Mesenchymal stem cell (in vitro differentiated cells and primary cell): ENCODE results near the gene FAAH. TPM values are rescaled to one million over a fixed set of nuclear protein-coding genes. Genes with fewer than 3 reads are reported as not detected.

Experiments
- DNase-seq: peaks from one replicate; pipeline ENCODE4 v3.0.0-alpha.2; 2013
- H2AFZ ChIP-seq: one replicate; pipeline ENCODE4 v1.6.1; 2013; ENCODE audit warnings: low read depth, mild to moderate bottlenecking, control low read depth, inconsistent platforms, low read length, moderate library complexity
- H2AK5ac ChIP-seq: 2 replicates; pipeline ENCODE4 v1.6.1; 2013; ENCODE audit warnings: low read length, moderate library complexity, mild to moderate bottlenecking, inconsistent platforms; ENCODE audit not compliant: severe bottlenecking
- H2BK120ac ChIP-seq: one replicate; pipeline ENCODE4 v1.6.1; 2013; ENCODE audit warnings: low read depth, mild to moderate bottlenecking, inconsistent platforms, low read length, moderate library complexity
- H2BK12ac ChIP-seq, 2 experiments: one replicate each; pipeline ENCODE4 v1.6.1; 2013; ENCODE audit warnings: inconsistent platforms in 2 of 2, low read length in 2 of 2, mild to moderate bottlenecking in 2 of 2, moderate library complexity in 2 of 2, control low read depth in 1 of 2
- H2BK15ac ChIP-seq: one replicate; pipeline ENCODE4 v1.6.1; 2013; ENCODE audit warnings: mild to moderate bottlenecking, low read depth, inconsistent platforms; ENCODE audit not compliant: poor library complexity, severe bottlenecking
- H2BK5ac ChIP-seq: 2 replicates; pipeline ENCODE4 v1.6.1; 2013; ENCODE audit warnings: low read depth, mild to moderate bottlenecking, low read length, control low read depth, inconsistent platforms; ENCODE audit not compliant: poor library complexity, severe bottlenecking
- H3K14ac ChIP-seq, 2 experiments: one replicate each; pipeline ENCODE4 v1.6.1; 2013; ENCODE audit warnings: inconsistent platforms in 2 of 2, low read length in 2 of 2, control low read depth in 1 of 2, mild to moderate bottlenecking in 1 of 2, moderate library complexity in 1 of 2
- H3K18ac ChIP-seq, 2 experiments: one replicate each; pipeline ENCODE4 v1.6.1; 2013; ENCODE audit warnings: inconsistent platforms in 2 of 2, low read length in 2 of 2, control low read depth in 1 of 2, low read depth in 1 of 2, mild to moderate bottlenecking in 1 of 2
- H3K23ac ChIP-seq, 2 experiments: one replicate each; pipeline ENCODE4 v1.6.1; 2013; ENCODE audit warnings: inconsistent platforms in 2 of 2, low read length in 2 of 2, mild to moderate bottlenecking in 2 of 2, moderate library complexity in 2 of 2, control low read depth in 1 of 2
- H3K27ac ChIP-seq: 2 replicates; pipeline ENCODE4 v1.5.1; 2013; ENCODE audit warnings: mild to moderate bottlenecking, moderate library complexity, low read length, control low read depth, inconsistent platforms; ENCODE audit not compliant: poor library complexity, severe bottlenecking
- H3K27me3 ChIP-seq, 2 experiments: 2 replicates each; pipeline versions ENCODE4 v1.6.1 to v1.7.0; 2013; ENCODE audit warnings: low read length in 2 of 2, mild to moderate bottlenecking in 2 of 2, moderate library complexity in 2 of 2, control low read depth in 1 of 2, inconsistent platforms in 1 of 2; ENCODE audit not compliant: control insufficient read depth in 1 of 2, insufficient read depth in 1 of 2
- H3K36me3 ChIP-seq, 2 experiments: 2 replicates each; pipeline versions ENCODE4 v1.6.1 to v1.7.0; 2013; ENCODE audit warnings: low read length in 2 of 2, control low read depth in 1 of 2, inconsistent platforms in 1 of 2, low read depth in 1 of 2, mild to moderate bottlenecking in 1 of 2; ENCODE audit not compliant: insufficient read depth in 2 of 2, control insufficient read depth in 1 of 2
- H3K4ac ChIP-seq, 2 experiments: one replicate each; pipeline ENCODE4 v1.6.1; 2013; ENCODE audit warnings: inconsistent platforms in 2 of 2, low read length in 2 of 2, mild to moderate bottlenecking in 2 of 2, moderate library complexity in 2 of 2, control low read depth in 1 of 2, low read depth in 1 of 2
- H3K4me1 ChIP-seq: 2 replicates; pipeline ENCODE4 v1.6.1; 2013; ENCODE audit warnings: low read depth, low read length, control low read depth; ENCODE audit not compliant: control insufficient read depth, insufficient read depth
- H3K4me2 ChIP-seq: 2 replicates; pipeline ENCODE4 v1.6.1; 2013; ENCODE audit warnings: low read length, mild to moderate bottlenecking, inconsistent platforms; ENCODE audit not compliant: poor library complexity, severe bottlenecking
- H3K4me3 ChIP-seq, 2 experiments: 2 replicates each; pipeline versions ENCODE4 v1.5.1 to v1.7.0; 2013; ENCODE audit warnings: low read length in 2 of 2, mild to moderate bottlenecking in 2 of 2, control low read depth in 1 of 2, low read depth in 1 of 2; ENCODE audit not compliant: insufficient read depth in 1 of 2
- H3K79me1 ChIP-seq: replicated peaks from 2 replicates; pipeline ENCODE4 v1.6.1; 2013; ENCODE audit warnings: mild to moderate bottlenecking, control low read depth, low read length, inconsistent platforms; ENCODE audit not compliant: poor library complexity, severe bottlenecking
- H3K9ac ChIP-seq: 2 replicates; pipeline ENCODE4 v1.7.0; 2013; ENCODE audit warnings: mild to moderate bottlenecking, low read length, moderate library complexity
- H3K9me3 ChIP-seq: 2 replicates; pipeline ENCODE4 v1.7.0; 2013; ENCODE audit warnings: mild to moderate bottlenecking, low read length; ENCODE audit not compliant: control insufficient read depth
- H4K8ac ChIP-seq: one replicate; pipeline ENCODE4 v1.6.1; 2013; ENCODE audit warnings: inconsistent platforms, mild to moderate bottlenecking, low read length, moderate library complexity
- H4K91ac ChIP-seq: one replicate; pipeline ENCODE4 v1.6.1; 2013; ENCODE audit warnings: mild to moderate bottlenecking, low read length, inconsistent platforms
- WGBS: methylation state at CpG from one replicate; pipeline ENCODE4 v1.1.7; 2013; ENCODE audit warnings: mixed read lengths; 5-methylcytosine and 5-hydroxymethylcytosine counted together
- polyA plus RNA-seq, 2 experiments: library from polyadenylated mRNA; stranded (reverse); fragments of 200-250 nt; gene quantifications; one replicate each; pipeline ENCODE4 v1.2.3, GENCODE V29; 2013

The FAAH gene
- polyA plus RNA-seq (2013, experiment 1 of 2), result 0.48 TPM
- polyA plus RNA-seq (2013, experiment 2 of 2), result 0.58 TPM

DNA sequence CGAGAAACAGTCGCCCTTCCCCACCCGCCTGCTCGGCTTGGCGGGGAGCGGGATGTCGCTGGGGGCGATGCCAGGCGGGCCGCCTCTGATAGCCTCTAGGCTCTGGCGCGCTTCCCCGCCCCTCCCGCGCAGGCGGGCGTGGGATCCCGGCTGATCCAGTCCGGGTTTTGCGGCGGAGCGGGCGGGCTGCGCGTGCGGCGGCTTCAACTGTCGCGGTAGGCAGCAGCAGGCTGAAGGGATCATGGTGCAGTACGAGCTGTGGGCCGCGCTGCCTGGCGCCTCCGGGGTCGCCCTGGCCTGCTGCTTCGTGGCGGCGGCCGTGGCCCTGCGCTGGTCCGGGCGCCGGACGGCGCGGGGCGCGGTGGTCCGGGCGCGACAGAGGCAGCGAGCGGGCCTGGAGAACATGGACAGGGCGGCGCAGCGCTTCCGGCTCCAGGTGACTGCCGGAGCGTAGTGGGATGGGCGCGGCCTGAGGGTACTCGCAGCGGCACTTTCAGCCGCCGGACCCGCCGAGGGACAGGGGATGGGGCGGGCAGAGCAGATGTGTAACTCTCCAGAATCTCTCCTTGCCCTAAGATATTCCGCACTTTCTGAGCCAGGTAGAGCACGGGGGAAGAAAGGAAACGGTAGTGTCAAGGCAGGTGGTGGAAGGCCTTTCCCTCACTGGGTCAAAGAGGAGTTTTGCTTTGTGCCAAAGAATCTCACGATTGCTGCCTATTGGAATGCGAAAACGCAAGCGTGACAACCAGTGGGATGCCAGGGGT is at the start of gene FAAH:
FAAH (plus strand) TSS at position 210 of the 764 bp plus-strand sequence; CDS start at position 242, 32 bp downstream.
- Histone ChIP-seq H2BK5ac (no peak within 1 kb of the TSS), H3K14ac (peak within 1 kb of the TSS in 1 of 2 experiments; percentile 21), H4K91ac (peak within 1 kb of the TSS; percentile 15), H2BK12ac (no peak within 1 kb of the TSS), H2BK15ac (no peak within 1 kb of the TSS), H4K8ac (peak within 1 kb of the TSS; percentile 80), H3K23ac (peak within 1 kb of the TSS in 1 of 2 experiments; percentile 63), H3K18ac (peak within 1 kb of the TSS; percentile 50 to 70), H2AK5ac (no peak within 1 kb of the TSS), H2AFZ (peak within 1 kb of the TSS; percentile 93), H3K36me3 (no peaks in the 10 kb centered on the region), H3K79me1 (no peaks in the 10 kb centered on the region), H3K4me2 (peak within 1 kb of the TSS; percentile 85), H3K9ac (peak within 1 kb of the TSS; percentile 20), H3K27me3 (peaks cover 37 to 41% of the 10 kb centered on the region in 2 experiments), H3K4ac (no peak within 1 kb of the TSS), H2BK120ac (peak within 1 kb of the TSS; percentile 34), H3K4me1 (peaks cover 9% of the 10 kb centered on the region), H3K4me3 (peak within 1 kb of the TSS; percentile 61 to 64), H3K27ac (no peak within 1 kb of the TSS), H3K9me3 (peaks cover 22% of the 10 kb centered on the region)
- WGBS, result 4% methylated on average over 66 of the region's 75 CpGs
- DNase-seq, result peak; percentile 59

GRCh38 chr1:46344481-46344880 is 49.6 kb upstream of the FAAH start:
- Histone ChIP-seq H2AK5ac (no peak overlapping the region), H3K27ac (no peak overlapping the region), H2BK12ac (no peak overlapping the region), H2AFZ (no peak overlapping the region), H3K9me3 (no peaks in the 10 kb centered on the region), H3K4ac (no peak overlapping the region), H4K91ac (no peak overlapping the region), H3K4me1 (peaks cover 15% of the 10 kb centered on the region), H3K4me2 (no peak overlapping the region), H3K23ac (no peak overlapping the region), H2BK5ac (no peak overlapping the region), H3K14ac (no peak overlapping the region), H3K79me1 (peaks cover 34% of the 10 kb centered on the region), H3K9ac (no peak overlapping the region), H3K4me3 (no peak overlapping the region), H2BK120ac (no peak overlapping the region), H4K8ac (peak overlapping the region; percentile 30), H3K27me3 (no peaks in the 10 kb centered on the region), H3K18ac (no peak overlapping the region), H2BK15ac (no peak overlapping the region), H3K36me3 (peaks cover 47 to 51% of the 10 kb centered on the region in 2 experiments)
- DNase-seq, result no peak
- 96% methylated on average over 3 of the region's 3 CpGs for WGBS

- H3K9ac ChIP-seq, result no peak overlapping the region
- no peak overlapping the region for H3K27ac ChIP-seq
- H3K27me3 ChIP-seq, result no peaks in the 10 kb centered on the region
- no peak overlapping the region for H4K91ac ChIP-seq
- no peak overlapping the region for H4K8ac ChIP-seq
- no peak overlapping the region for H2BK5ac ChIP-seq
- no peak overlapping the region for H2AFZ ChIP-seq
- DNase-seq, result no peak
- H2BK15ac ChIP-seq, result no peak overlapping the region
- H2AK5ac ChIP-seq, result no peak overlapping the region
- peaks cover 15% of the 10 kb centered on the region for H3K4me1 ChIP-seq
- H2BK12ac ChIP-seq, result no peak overlapping the region
- peaks cover 41% of the 10 kb centered on the region for H3K79me1 ChIP-seq
- no peak overlapping the region for H2BK120ac ChIP-seq
- no peak overlapping the region for H3K23ac ChIP-seq
- no peak overlapping the region for H3K4me3 ChIP-seq
- no peak overlapping the region for H3K4me2 ChIP-seq
- H3K14ac ChIP-seq, result no peak overlapping the region
- no peak overlapping the region for H3K18ac ChIP-seq
- H3K9me3 ChIP-seq, result no peaks in the 10 kb centered on the region
- H3K36me3 ChIP-seq, result peaks cover 50 to 59% of the 10 kb centered on the region in 2 experiments
- H3K4ac ChIP-seq, result no peak overlapping the region
Observed at GRCh38 chr1:46345281-46345680, 48.8 kb upstream of the FAAH start.

DNA sequence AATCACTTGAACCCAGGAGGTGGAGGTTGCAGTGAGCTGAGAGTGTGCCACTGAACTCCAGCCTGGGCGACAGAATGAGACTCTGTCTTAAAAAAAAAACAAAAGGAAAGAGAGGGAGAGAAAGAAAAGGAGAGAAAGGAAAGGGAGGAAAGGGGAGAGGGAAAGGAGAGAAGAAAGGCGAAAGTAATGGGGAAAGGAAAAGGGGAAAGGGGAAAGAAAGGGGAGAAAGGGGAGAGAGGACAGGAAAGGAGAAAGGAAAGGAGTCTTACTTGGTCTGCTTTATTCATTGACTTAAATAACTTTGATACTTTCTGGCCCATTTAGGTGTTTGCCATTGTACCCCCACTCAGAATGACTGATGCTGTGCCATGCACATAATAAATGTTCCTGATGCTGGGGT is 41.8 kb upstream of the FAAH start:
- Histone ChIP-seq H2BK5ac (no peak overlapping the region), H2AK5ac (no peak overlapping the region), H3K23ac (no peak overlapping the region), H3K27ac (no peak overlapping the region), H2BK120ac (no peak overlapping the region), H3K9ac (no peak overlapping the region), H3K4me3 (no peak overlapping the region), H2AFZ (no peak overlapping the region), H3K36me3 (peaks cover 40 to 67% of the 10 kb centered on the region in 2 experiments), H3K4ac (no peak overlapping the region), H3K27me3 (no peaks in the 10 kb centered on the region), H3K18ac (no peak overlapping the region), H3K4me1 (no peaks in the 10 kb centered on the region), H3K4me2 (no peak overlapping the region), H3K14ac (no peak overlapping the region), H2BK15ac (no peak overlapping the region), H4K8ac (no peak overlapping the region), H2BK12ac (no peak overlapping the region), H3K9me3 (no peaks in the 10 kb centered on the region), H3K79me1 (peaks cover 18% of the 10 kb centered on the region), H4K91ac (no peak overlapping the region)
- WGBS, result 98% methylated on average over 1 of the region's 2 CpGs
- DNase-seq, result no peak
